ENCODE data around the gene UBAP2L. TPM values are rescaled to one million over a fixed set of nuclear protein-coding genes. Genes with fewer than 3 reads are reported as not detected.

Gene UBAP2L
- total and polyA plus RNA-seq, 10 of the 15 experiments (the other 5 are each of a cell fraction or from before 2014, with no cell fraction given): 49.9 to 198 (median 152) TPM

- peak overlapping the region; percentile 88 for H3K4me2 ChIP-seq (ENCODE audit: control insufficient read depth, insufficient read depth)
- no peak for DNase-seq (ENCODE audit: low read depth, low spot score)
- 1% methylated on average over 5 of the region's 5 CpGs for WGBS (ENCODE audit: insufficient coverage, insufficient replicate concordance, low lambda C conversion rate, missing lambda C conversion rate)
- intact Hi-C loops (cut with micrococcal nuclease; ENCODE audit: unreplicated experiment): no loop called here
- no peak for ATAC-seq
- TF ChIP-seq POLR2AphosphoS2 (IDR thresholded peaks at IDR 0.05; ENCODE audit: low read depth, low read length) (0 out of 2 replicates have a peak, but pooled peaks have one; percentile 12), IRF3 (IDR thresholded peaks at IDR 0.05) (no peak)
- peak overlapping the region; percentile 83 for H3K4me3 ChIP-seq
- in situ Hi-C loops (cut with MboI): no loop called here
- peaks cover 77% of the 10 kb centered on the region for H3K79me2 ChIP-seq (ENCODE audit: control insufficient read depth, insufficient read depth, low read length)
- ChIA-PET SMC1A (ENCODE audit: uncharacterized antibody, unreplicated experiment) (interaction anchor here (1.1 to 2.4 kb wide), 8 partner anchors 10 to 115 kb away, joined by 3 to 8 read pairs (median 4); partner anchors contain the start of gene TPM3), POLR2A (interaction anchor here (1.1 to 2.8 kb wide), 6 partner anchors 15 to 107 kb away, joined by 3 to 13 read pairs (median 6); partner anchors contain the start of gene HAX1), RAD21 (ENCODE audit: unreplicated experiment) (interaction anchor here (0.6 to 3.8 kb wide), 3 partner anchors 20 to 115 kb away, joined by 5 to 16 read pairs (median 5); no protein-coding TSS in a partner anchor), CTCF (interaction anchor here (0.7 to 4.6 kb wide), 4 partner anchors 19 to 633 kb away, joined by 3 to 29 read pairs (median 3); no protein-coding TSS in a partner anchor)
- no peaks in the 10 kb centered on the region for H4K20me1 ChIP-seq (ENCODE audit: control insufficient read depth, insufficient read depth)
- no peaks in the 10 kb centered on the region for H3K9me3 ChIP-seq (replicated peaks; ENCODE audit: control insufficient read depth, insufficient read depth, low read length)
- H3K4me1 ChIP-seq (ENCODE audit: control insufficient read depth, insufficient read depth, low read length): peaks cover 17% of the 10 kb centered on the region
- no peak for FAIRE-seq
- no TSS peak for BruUV-seq (replicated peaks)
- H3K36me3 ChIP-seq (ENCODE audit: control insufficient read depth in 2 of 2, insufficient read depth in 2 of 2, low read length in 1 of 2): peaks cover 0 to 15% of the 10 kb centered on the region in 2 experiments; a peak in 2 of 4 replicates
- no peak overlapping the region for H2AFZ ChIP-seq (ENCODE audit: control insufficient read depth, low read depth, low read length)
- H3K27me3 ChIP-seq (replicated peaks in 1 of 2; ENCODE audit: control insufficient read depth in 2 of 2, insufficient read depth in 2 of 2, low read length in 1 of 2): no peaks in the 10 kb centered on the region
- H3K9ac ChIP-seq (ENCODE audit: control insufficient read depth, insufficient read depth, low read length): peak overlapping the region; percentile 100
- H3K27ac ChIP-seq (ENCODE audit: control insufficient read depth, insufficient read depth): peak overlapping the region; percentile 99
These were observed 1.2 kb upstream of the UBAP2L start for GRCh38 chr1:154219541-154219940.

- H3K9me3 ChIP-seq (replicated peaks; ENCODE audit: control insufficient read depth, insufficient read depth, low read length): no peaks in the 10 kb centered on the region
- TF ChIP-seq ZBTB4 (CRISPR knock-in tag; IDR thresholded peaks at IDR 0.05) (0 out of 2 replicates have a peak, but pooled peaks have one; percentile 35), RFX5 (IDR thresholded peaks at IDR 0.05; ENCODE audit: low read depth, low read length) (no peak), YY1 (IDR thresholded peaks at IDR 0.05; ENCODE audit: low read depth, low read length) (peak; percentile 62; the same call in 1 of the 2 replicates)
- intact Hi-C loops (cut with micrococcal nuclease; ENCODE audit: unreplicated experiment): loop anchor here (2.0 kb wide), 1 partner anchor 38 kb away; no protein-coding TSS in a partner anchor
- H3K4me1 ChIP-seq (ENCODE audit: control insufficient read depth, insufficient read depth, low read length): peaks cover 21% of the 10 kb centered on the region
- WGBS (ENCODE audit: insufficient coverage, insufficient replicate concordance, low lambda C conversion rate, missing lambda C conversion rate): 3% methylated on average over 11 of the region's 33 CpGs
- ChIA-PET POLR2A (interaction anchor here (0.5 to 2.8 kb wide), 8 partner anchors 25 to 261 kb away, joined by 3 to 13 read pairs (median 5); partner anchors contain the start of genes HAX1 and RPS27), RAD21 (ENCODE audit: unreplicated experiment) (interaction anchor here (1.0 to 2.2 kb wide), 4 partner anchors 43 to 649 kb away, joined by 3 to 12 read pairs (median 4); partner anchors contain the start of genes HAX1 and KCNN3), CTCF (interaction anchor here (0.6 to 4.6 kb wide), 6 partner anchors 22 to 777 kb away, joined by 3 to 29 read pairs (median 4); no protein-coding TSS in a partner anchor), SMC1A (ENCODE audit: uncharacterized antibody, unreplicated experiment) (interaction anchor here (0.6 to 1.1 kb wide), 2 partner anchors 28 to 246 kb away, joined by 3 to 4 read pairs; partner anchors contain the start of gene TPM3)
- peak overlapping the region; percentile 95 for H3K9ac ChIP-seq (ENCODE audit: control insufficient read depth, insufficient read depth, low read length)
- H3K4me2 ChIP-seq (ENCODE audit: control insufficient read depth, insufficient read depth): no peak overlapping the region
- peaks cover 91% of the 10 kb centered on the region for H3K79me2 ChIP-seq (ENCODE audit: control insufficient read depth, insufficient read depth, low read length)
- H3K27ac ChIP-seq (ENCODE audit: control insufficient read depth, insufficient read depth): peak overlapping the region; percentile 94
- no TSS peak for BruUV-seq (replicated peaks)
- H2AFZ ChIP-seq (ENCODE audit: control insufficient read depth, low read depth, low read length): no peak overlapping the region
- H4K20me1 ChIP-seq (ENCODE audit: control insufficient read depth, insufficient read depth): no peaks in the 10 kb centered on the region; the same call in 1 of the 2 replicates
- DNase-seq (ENCODE audit: low read depth, low spot score) (no peak), FAIRE-seq (no peak), ATAC-seq (no peak)
- in situ Hi-C loops (cut with MboI): no loop called here
- H3K27me3 ChIP-seq (replicated peaks in 1 of 2; ENCODE audit: control insufficient read depth in 2 of 2, insufficient read depth in 2 of 2, low read length in 1 of 2): no peaks in the 10 kb centered on the region
- H3K4me3 ChIP-seq: peak overlapping the region; percentile 99
- peaks cover 0 to 19% of the 10 kb centered on the region in 2 experiments; a peak in 2 of 4 replicates for H3K36me3 ChIP-seq (ENCODE audit: control insufficient read depth in 2 of 2, insufficient read depth in 2 of 2, low read length in 1 of 2)
These were observed 169 bp downstream of the UBAP2L start for GRCh38 chr1:154220970-154221277.
